HepG2 (cell line): ENCODE measurements around the gene ABHD15. TPM values are rescaled to one million over a fixed set of nuclear protein-coding genes. Genes with fewer than 3 reads are reported as not detected.

Experiments
- ATAC-seq: fragments of 200-7000 bp; cut with Tn5 transposase; 3 replicates; pipeline ENCODE4 v1.9.1; 2020; ENCODE audit warnings: mild to moderate bottlenecking, moderate library complexity
- BruUV-seq: library from RNA; stranded (reverse); fragments of 400-500 nt; replicated peaks from 2 replicates; lab custom pipeline; 2021; lab: Mats Ljungman, UMichigan
- CTCF ChIA-PET: fragments of 300-600 bp; formaldehyde crosslinking; extraction: SDS; loops from one replicate; lab custom pipeline; 2021; ENCODE audit warnings: low total read pairs, inconsistent platforms, low intra/inter-chr PET ratio; lab: Yijun Ruan, JAX
- POLR2A ChIA-PET: fragments of 350-600 bp; sonication (Branson Sonifier 250); formaldehyde crosslinking; loops from one replicate; lab custom pipeline; 2020; ENCODE audit warnings: antibody characterized with exemption, inconsistent platforms; lab: Yijun Ruan, JAX
- DNase-seq: peaks from one replicate; pipeline ENCODE4 v3.0.0-alpha.2; 2015; ENCODE audit warnings: low spot score
- FAIRE-seq: peaks from 3 replicates; lab custom pipeline; 2011; peaks lifted over from hg19 to GRCh38; lab: Jason Lieb, UNC
- H2AFZ ChIP-seq: one replicate; pipeline ENCODE4 v1.6.1; 2011; ENCODE audit warnings: low read length, inconsistent platforms
- H3K27ac ChIP-seq: fragments of 300-600 bp; 3 replicates; pipeline ENCODE4 v1.8.0; 2011; ENCODE audit warnings: mixed run types, mild to moderate bottlenecking, mixed read lengths, low read length, inconsistent platforms; ENCODE audit not compliant: insufficient read depth; ENCODE audit errors: extremely low read length
- H3K27me3 ChIP-seq, 2 experiments: fragments of 200-600 bp in 1 of 2; 2 replicates in 1 of 2; 3 replicates in 1 of 2; pipeline versions ENCODE4 v1.6.0 to v1.8.0; 2011; ENCODE audit warnings: low read length in 2 of 2, mild to moderate bottlenecking in 2 of 2, moderate library complexity in 2 of 2, inconsistent platforms in 1 of 2; ENCODE audit not compliant: insufficient read depth in 2 of 2, control insufficient read depth in 1 of 2
- H3K36me3 ChIP-seq, 2 experiments: fragments of 200-600 bp in 1 of 2; replicated peaks in 1 of 2; 2 replicates in 1 of 2; 3 replicates in 1 of 2; pipeline versions ENCODE4 v1.5.1 to v1.8.0; 2011; ENCODE audit warnings: low read length in 2 of 2, inconsistent platforms in 1 of 2; ENCODE audit not compliant: insufficient read depth in 2 of 2, control insufficient read depth in 1 of 2
- H3K4me1 ChIP-seq: 2 replicates; pipeline ENCODE4 v1.5.1; 2012; ENCODE audit warnings: low read length, inconsistent platforms; ENCODE audit not compliant: insufficient read depth
- H3K4me2 ChIP-seq: 2 replicates; pipeline ENCODE4 v1.6.0; 2011; ENCODE audit warnings: low read depth, low read length, inconsistent platforms
- H3K4me3 ChIP-seq, 3 experiments: fragments of 200-600 bp in 1 of 3; sonication (generic), shearing (Covaris generic) in 1 of 3; replicated peaks in 1 of 3; 2 replicates each; pipeline ENCODE4 v1.5.1; 2011 to 2016; ENCODE audit warnings: low read length in 3 of 3, inconsistent platforms in 2 of 3, low read depth in 2 of 3, mild to moderate bottlenecking in 2 of 3, control low read depth in 1 of 3, mixed read lengths in 1 of 3; ENCODE audit not compliant: insufficient read depth in 1 of 3
- H3K79me2 ChIP-seq: one replicate; pipeline ENCODE4 v1.6.1; 2011; ENCODE audit warnings: low read length, inconsistent platforms; ENCODE audit not compliant: insufficient read depth
- H3K9ac ChIP-seq: 2 replicates; pipeline ENCODE4 v1.6.0; 2011; ENCODE audit warnings: mild to moderate bottlenecking, low read depth, low read length, inconsistent platforms; ENCODE audit not compliant: insufficient read depth
- H3K9me3 ChIP-seq: 2 replicates; pipeline ENCODE4 v1.5.1; 2012; ENCODE audit warnings: mild to moderate bottlenecking, low read length
- H4K20me1 ChIP-seq: 2 replicates; pipeline ENCODE4 v1.6.0; 2011; ENCODE audit warnings: inconsistent platforms, mild to moderate bottlenecking, low read length, moderate library complexity; ENCODE audit not compliant: insufficient read depth
- CAMTA2 ChIP-seq: sonication (generic); formaldehyde crosslinking; IDR thresholded peaks from 2 replicates; pipeline ENCODE4 v1.4.0; 2020; ENCODE audit warnings: mild to moderate bottlenecking, missing genetic modification reagents, borderline replicate concordance
- CEBPG ChIP-seq: IDR thresholded peaks from 2 replicates; pipeline ENCODE4 v1.6.1; 2016
- CREM ChIP-seq, 2 experiments: sonication (generic) in 1 of 2; formaldehyde crosslinking in 1 of 2; IDR thresholded peaks; 2 replicates each; pipeline versions ENCODE4 v1.4.0 to v1.6.1; 2016 to 2020; ENCODE audit warnings: antibody characterized with exemption in 1 of 2, mild to moderate bottlenecking in 1 of 2, missing genetic modification reagents in 1 of 2
- ELF1 ChIP-seq: sonication (generic); formaldehyde crosslinking; IDR thresholded peaks from 2 replicates; pipeline ENCODE4 v1.4.0; 2020; ENCODE audit warnings: missing genetic modification reagents
- LCORL ChIP-seq, 2 experiments: fragments of 450-650 bp in 1 of 2; sonication (generic) in 1 of 2; formaldehyde crosslinking in 1 of 2; IDR thresholded peaks; 2 replicates each; pipeline versions ENCODE4 v1.5.0 to v1.6.1; 2017 to 2020; ENCODE audit warnings: antibody characterized with exemption in 1 of 2, missing genetic modification reagents in 1 of 2
- MBNL3 ChIP-seq: fragments of 250-450 bp; sonication (Bioruptor Pico); conservative IDR thresholded peaks from 2 replicates; pipeline ENCODE4 v1.8.0; 2022; ENCODE audit warnings: mild to moderate bottlenecking, inconsistent platforms
- MTA1 ChIP-seq: sonication (generic); formaldehyde crosslinking; IDR thresholded peaks from 2 replicates; pipeline ENCODE4 v1.4.0; 2020; ENCODE audit warnings: missing genetic modification reagents, mild to moderate bottlenecking, borderline replicate concordance
- MXD4 ChIP-seq: IDR thresholded peaks from 2 replicates; pipeline ENCODE4 v1.6.1; 2016; ENCODE audit warnings: mild to moderate bottlenecking, missing biosample characterization, missing genetic modification reagents
- NONO ChIP-seq, 2 experiments: fragments of 450-650 bp in 1 of 2; sonication (generic) in 1 of 2; formaldehyde crosslinking in 1 of 2; IDR thresholded peaks in 1 of 2; conservative IDR thresholded peaks in 1 of 2; 2 replicates each; pipeline versions ENCODE4 v1.6.1 to v1.8.0; 2017 to 2022; ENCODE audit warnings: mild to moderate bottlenecking in 1 of 2, missing genetic modification reagents in 1 of 2, moderate library complexity in 1 of 2
- NR1H2 ChIP-seq: sonication (generic); formaldehyde crosslinking; IDR thresholded peaks from 2 replicates; pipeline ENCODE4 v1.8.1; 2022; ENCODE audit warnings: low read depth, missing genetic modification reagents, borderline replicate concordance
- RORA ChIP-seq: sonication (generic); formaldehyde crosslinking; IDR thresholded peaks from 2 replicates; pipeline ENCODE4 v1.5.0; 2020; ENCODE audit warnings: mild to moderate bottlenecking, missing genetic modification reagents, moderate library complexity
- SATB2 ChIP-seq: sonication (generic); formaldehyde crosslinking; IDR thresholded peaks from 2 replicates; pipeline ENCODE4 v1.5.0; 2020; ENCODE audit warnings: missing genetic modification reagents
- SOX5 ChIP-seq: IDR thresholded peaks from 2 replicates; pipeline ENCODE4 v1.6.1; 2016; ENCODE audit warnings: borderline replicate concordance
- THAP8 ChIP-seq: sonication (generic); formaldehyde crosslinking; IDR thresholded peaks from 2 replicates; pipeline ENCODE4 v1.5.1; 2020; ENCODE audit warnings: missing genetic modification reagents, mild to moderate bottlenecking, borderline replicate concordance
- ZNF234 ChIP-seq: sonication (generic); formaldehyde crosslinking; conservative IDR thresholded peaks from 2 replicates; pipeline ENCODE4 v1.5.1; 2020; ENCODE audit warnings: mild to moderate bottlenecking, missing genetic modification reagents
- ZNF367 ChIP-seq: sonication (generic); formaldehyde crosslinking; IDR thresholded peaks from 2 replicates; pipeline ENCODE4 v1.4.0; 2020; ENCODE audit warnings: missing genetic modification reagents, borderline replicate concordance
- ZNF615 ChIP-seq: sonication (generic); formaldehyde crosslinking; IDR thresholded peaks from 2 replicates; pipeline ENCODE4 v1.5.0; 2020; ENCODE audit warnings: mild to moderate bottlenecking, missing genetic modification reagents, borderline replicate concordance
- ZNF691 ChIP-seq: sonication (generic); formaldehyde crosslinking; IDR thresholded peaks from 2 replicates; pipeline ENCODE4 v1.4.0; 2020; ENCODE audit warnings: missing genetic modification reagents, low read depth, mild to moderate bottlenecking, borderline replicate concordance
- ZNF710 ChIP-seq: sonication (generic); formaldehyde crosslinking; IDR thresholded peaks from 2 replicates; pipeline ENCODE4 v1.5.0; 2020; ENCODE audit warnings: mild to moderate bottlenecking, missing genetic modification reagents, borderline replicate concordance
- ZNF746 ChIP-seq: sonication (generic); formaldehyde crosslinking; IDR thresholded peaks from 2 replicates; pipeline ENCODE4 v1.8.0; 2022; ENCODE audit warnings: mild to moderate bottlenecking, missing genetic modification reagents
- WGBS: methylation state at CpG from one replicate; pipeline ENCODE4 v1.1.6; 2017; ENCODE audit warnings: low lambda C conversion rate; 5-methylcytosine and 5-hydroxymethylcytosine counted together
- in situ Hi-C: cut with HindIII; loops from 2 replicates; pipeline ENCODE4 v1.10.0; 2017; ENCODE audit warnings: low pct_unique_long_range_greater_than_20kb; ENCODE audit not compliant: extremely low pct_ligation_motif_present
- intact Hi-C: fragments of 100-400 bp; cut with micrococcal nuclease; formaldehyde crosslinking; loops from one replicate; pipeline ENCODE4 v1.10.0; 2022; ENCODE audit not compliant: unreplicated experiment
- polyA plus RNA-seq, 8 experiments: library from polyadenylated mRNA; depleted of rRNA in 3 of 8; stranded (reverse) in 7 of 8; unstranded in 1 of 8; fragments of >200 nt; fragmentation: Illumina TruSeq in 4 of 8; extraction: Trizol in 4 of 8; gene quantifications; 2 replicates each; pipeline versions ENCODE4 v1.2.1 to v1.2.3, GENCODE V29; 2011 to 2016; ENCODE audit warnings: low read depth in 4 of 8, missing spikeins in 1 of 8, mixed read lengths in 1 of 8; ENCODE audit not compliant: insufficient read depth in 1 of 8
- total RNA-seq, 5 experiments: library from RNA; depleted of rRNA; stranded (reverse); fragments of >200 nt; fragmentation: Illumina TruSeq; extraction: Trizol; gene quantifications; 2 replicates each; pipeline ENCODE4 v1.2.3, GENCODE V29; 2016; ENCODE audit warnings: low read depth in 1 of 5

The ABHD15 gene
- total and polyA plus RNA-seq, 2 of the 13 experiments (the other 11 are each of a cell fraction or from before 2014, with no cell fraction given): 2.4 to 7.7 TPM

- in situ Hi-C loops (no loop called here), intact Hi-C loops (loop anchor here (10.0 kb wide), 1 partner anchor 273 kb away; the partner anchor contains the start of gene NUFIP2)
- Histone ChIP-seq H3K27me3 (no peaks in the 10 kb centered on the region), H3K79me2 (no peaks in the 10 kb centered on the region), H3K27ac (peak overlapping the region; percentile 86), H3K4me1 (peaks cover 29% of the 10 kb centered on the region), H2AFZ (no peak overlapping the region), H4K20me1 (0 out of 2 replicates have a peak, but pooled peaks cover 3% of the 10 kb centered on the region), H3K9ac (peak overlapping the region; percentile 63), H3K9me3 (no peaks in the 10 kb centered on the region), H3K4me3 (peak overlapping the region; percentile 72 to 94 (median 84)), H3K36me3 (no peaks in the 10 kb centered on the region), H3K4me2 (peak overlapping the region; percentile 84)
- FAIRE-seq (no peak), ATAC-seq (peak; percentile 55), DNase-seq (peak; percentile 47)
- WGBS: 0% methylated on average over 21 of the region's 63 CpGs
- ChIA-PET POLR2A (interaction anchor here (0.8 to 3.1 kb wide), 8 partner anchors 10 to 274 kb away, joined by 3 to 24 read pairs (median 4); partner anchors contain the start of genes NUFIP2 and TAOK1), CTCF (interaction anchor here (1.3 kb wide), 1 partner anchor 13 kb away, joined by 3 read pairs; no protein-coding TSS in a partner anchor)
- BruUV-seq: TSS peak; percentile 65
- TF ChIP-seq ELF1 (CRISPR knock-in tag) (no peak), ZNF746 (CRISPR knock-in tag) (no peak), NONO (IDR thresholded peaks at IDR 0.05) (no peak), NONO (CRISPR knock-in tag; conservative IDR thresholded peaks at IDR 0.05) (peak; percentile 44; the same call in 1 of the 2 replicates), THAP8 (no peak), CEBPG (CRISPR knock-in tag) (no peak), ZNF710 (CRISPR knock-in tag) (no peak), SATB2 (CRISPR knock-in tag) (no peak), MXD4 (0 out of 2 replicates have a peak, but pooled peaks have one; percentile 3), ZNF615 (CRISPR knock-in tag) (no peak), SOX5 (no peak), MTA1 (CRISPR knock-in tag) (no peak), NR1H2 (CRISPR knock-in tag) (no peak), ZNF691 (CRISPR knock-in tag) (no peak), MBNL3 (no peak), CREM (IDR thresholded peaks at IDR 0.05) (no peak), CREM (CRISPR knock-in tag; IDR thresholded peaks at IDR 0.05) (no peak), CAMTA2 (no peak), LCORL (IDR thresholded peaks at IDR 0.05) (no peak), LCORL (CRISPR knock-in tag; IDR thresholded peaks at IDR 0.05) (peak; percentile 28; the same call in 1 of the 2 replicates), RORA (CRISPR knock-in tag) (no peak), ZNF234 (no peak), ZNF367 (no peak)
These were observed 905 bp upstream of the ABHD15 start for GRCh38 chr17:29567554-29568330.
